ENCODE results near the gene STK24.

- no peak for TF ChIP-seq ZFP3 (CRISPR knock-in tag; IDR thresholded peaks at IDR 0.05)
- TF ChIP-seq CSDC2 (CRISPR knock-in tag; IDR thresholded peaks at IDR 0.05), result no peak
- TF ChIP-seq RARB (CRISPR knock-in tag; IDR thresholded peaks at IDR 0.05), result no peak
- no peak for TF ChIP-seq SNAI2 (CRISPR knock-in tag; IDR thresholded peaks at IDR 0.05)
- no peak for TF ChIP-seq ZNF70 (CRISPR knock-in tag; IDR thresholded peaks at IDR 0.05)
- no peak for TF ChIP-seq ZC3H10 (CRISPR knock-in tag; IDR thresholded peaks at IDR 0.05)
- TF ChIP-seq PATZ1 (CRISPR knock-in tag; IDR thresholded peaks at IDR 0.05; ENCODE audit: borderline replicate concordance), result no peak
- TF ChIP-seq ARNTL (CRISPR knock-in tag; IDR thresholded peaks at IDR 0.05; ENCODE audit: borderline replicate concordance, low read depth), result no peak
- TF ChIP-seq, protein P1, sequence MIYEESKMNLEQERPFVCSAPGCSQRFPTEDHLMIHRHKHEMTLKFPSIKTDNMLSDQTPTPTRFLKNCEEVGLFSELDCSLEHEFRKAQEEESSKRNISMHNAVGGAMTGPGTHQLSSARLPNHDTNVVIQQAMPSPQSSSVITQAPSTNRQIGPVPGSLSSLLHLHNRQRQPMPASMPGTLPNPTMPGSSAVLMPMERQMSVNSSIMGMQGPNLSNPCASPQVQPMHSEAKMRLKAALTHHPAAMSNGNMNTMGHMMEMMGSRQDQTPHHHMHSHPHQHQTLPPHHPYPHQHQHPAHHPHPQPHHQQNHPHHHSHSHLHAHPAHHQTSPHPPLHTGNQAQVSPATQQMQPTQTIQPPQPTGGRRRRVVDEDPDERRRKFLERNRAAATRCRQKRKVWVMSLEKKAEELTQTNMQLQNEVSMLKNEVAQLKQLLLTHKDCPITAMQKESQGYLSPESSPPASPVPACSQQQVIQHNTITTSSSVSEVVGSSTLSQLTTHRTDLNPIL (CRISPR knock-in tag; IDR thresholded peaks at IDR 0.05; ENCODE audit: low read depth), result no peak
- TF ChIP-seq POU6F1 (CRISPR knock-in tag; IDR thresholded peaks at IDR 0.05; ENCODE audit: borderline replicate concordance, low read depth), result no peak
- no peak for TF ChIP-seq BACH2 (CRISPR knock-in tag; IDR thresholded peaks at IDR 0.05; ENCODE audit: borderline replicate concordance)
Observed at GRCh38 chr13:98495627-98496478, 81.1 kb downstream of the STK24 start.
